Fibroblast of lung (primary cell): ENCODE results near the gene RFESD.

Source experiments
- EZH2 ChIP-seq: IDR thresholded peaks from 2 replicates; pipeline ENCODE4 v1.5.1; 2012; ENCODE audit warnings: low read length, control low read depth, mild to moderate bottlenecking; ENCODE audit errors: missing control alignments
- TF ChIP-seq, protein P1 (sequence below), 2 donors: IDR thresholded peaks in 1 of 2; conservative IDR thresholded peaks in 1 of 2; 1 replicate in 1 of 2; 2 replicates in 1 of 2; pipeline ENCODE4 v1.5.1; 2011 to 2012; ENCODE audit warnings: low read length in 2 of 2, control low read depth in 1 of 2, inconsistent platforms in 1 of 2, low read depth in 1 of 2, mild to moderate bottlenecking in 1 of 2

DNA sequence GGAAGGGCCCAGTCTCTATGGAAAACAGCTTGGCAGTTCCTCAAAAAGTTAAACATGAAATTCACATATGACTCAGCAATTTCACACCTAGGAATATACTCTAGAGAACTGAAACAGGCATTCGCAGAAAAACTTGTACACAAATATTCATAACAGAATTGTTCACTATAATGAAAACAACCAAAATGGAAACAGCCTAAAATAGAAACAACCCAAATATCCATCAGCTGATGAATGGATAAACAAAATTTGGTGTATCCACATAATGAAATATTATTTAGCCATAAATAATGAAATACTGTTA lies 31.5 kb upstream of the RFESD start:
- TF ChIP-seq, protein P1, sequence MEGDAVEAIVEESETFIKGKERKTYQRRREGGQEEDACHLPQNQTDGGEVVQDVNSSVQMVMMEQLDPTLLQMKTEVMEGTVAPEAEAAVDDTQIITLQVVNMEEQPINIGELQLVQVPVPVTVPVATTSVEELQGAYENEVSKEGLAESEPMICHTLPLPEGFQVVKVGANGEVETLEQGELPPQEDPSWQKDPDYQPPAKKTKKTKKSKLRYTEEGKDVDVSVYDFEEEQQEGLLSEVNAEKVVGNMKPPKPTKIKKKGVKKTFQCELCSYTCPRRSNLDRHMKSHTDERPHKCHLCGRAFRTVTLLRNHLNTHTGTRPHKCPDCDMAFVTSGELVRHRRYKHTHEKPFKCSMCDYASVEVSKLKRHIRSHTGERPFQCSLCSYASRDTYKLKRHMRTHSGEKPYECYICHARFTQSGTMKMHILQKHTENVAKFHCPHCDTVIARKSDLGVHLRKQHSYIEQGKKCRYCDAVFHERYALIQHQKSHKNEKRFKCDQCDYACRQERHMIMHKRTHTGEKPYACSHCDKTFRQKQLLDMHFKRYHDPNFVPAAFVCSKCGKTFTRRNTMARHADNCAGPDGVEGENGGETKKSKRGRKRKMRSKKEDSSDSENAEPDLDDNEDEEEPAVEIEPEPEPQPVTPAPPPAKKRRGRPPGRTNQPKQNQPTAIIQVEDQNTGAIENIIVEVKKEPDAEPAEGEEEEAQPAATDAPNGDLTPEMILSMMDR (conservative IDR thresholded peaks at IDR 0.05 in 1 of 2, IDR thresholded peaks at IDR 0.05 in 1 of 2; ENCODE audit: low read depth in 1 of 2, low read length in 2 of 2) = no peak
- TF ChIP-seq EZH2 = no peak
